HEK293T (cell line): Measurements from ENCODE around the gene KLC1.

ENCODE experiments used
- CTCF ChIA-PET: fragments of 350-600 bp; formaldehyde crosslinking; extraction: SDS; loops from one replicate; lab custom pipeline; 2021; ENCODE audit warnings: antibody characterized with exemption, inconsistent platforms; lab: Yijun Ruan, JAX
- POLR2A ChIA-PET: fragments of 350-600 bp; formaldehyde crosslinking; extraction: SDS; loops from one replicate; lab custom pipeline; 2020; ENCODE audit warnings: antibody characterized with exemption, inconsistent platforms; lab: Yijun Ruan, JAX
- DNase-seq: peaks from one replicate; pipeline ENCODE4 v3.0.0; 2012; ENCODE audit warnings: mixed read lengths; ENCODE audit errors: extremely low spot score
- ARNT ChIP-seq: fragments of 450-650 bp; IDR thresholded peaks from 2 replicates; pipeline ENCODE4 v1.6.1; 2017; ENCODE audit warnings: mild to moderate bottlenecking
- BHLHE40 ChIP-seq: fragments of 450-650 bp; IDR thresholded peaks from 2 replicates; pipeline ENCODE4 v1.6.1; 2016; ENCODE audit warnings: mild to moderate bottlenecking, moderate library complexity, borderline replicate concordance
- CTBP1 ChIP-seq: fragments of 450-650 bp; IDR thresholded peaks from 2 replicates; pipeline ENCODE4 v1.6.1; 2016; ENCODE audit warnings: borderline replicate concordance
- ELF4 ChIP-seq: fragments of 450-650 bp; IDR thresholded peaks from 2 replicates; pipeline ENCODE4 v1.6.1; 2017; ENCODE audit warnings: antibody characterized with exemption
- FOXA1 ChIP-seq: fragments of 450-650 bp; IDR thresholded peaks from 2 replicates; pipeline ENCODE4 v1.6.1; 2016; ENCODE audit warnings: mild to moderate bottlenecking
- FOXK2 ChIP-seq: fragments of 450-650 bp; IDR thresholded peaks from 2 replicates; pipeline ENCODE4 v1.6.1; 2016; ENCODE audit warnings: mild to moderate bottlenecking
- FOXM1 ChIP-seq: fragments of 450-650 bp; IDR thresholded peaks from 2 replicates; pipeline ENCODE4 v1.6.1; 2017; ENCODE audit warnings: mild to moderate bottlenecking, borderline replicate concordance
- HDGF ChIP-seq: fragments of 450-650 bp; IDR thresholded peaks from 2 replicates; pipeline ENCODE4 v1.6.1; 2017; ENCODE audit warnings: antibody characterized with exemption, borderline replicate concordance
- L3MBTL2 ChIP-seq: fragments of 450-650 bp; conservative IDR thresholded peaks from 2 replicates; pipeline ENCODE4 v1.6.1; 2016; ENCODE audit warnings: mild to moderate bottlenecking
- LEF1 ChIP-seq: fragments of 450-650 bp; IDR thresholded peaks from 2 replicates; pipeline ENCODE4 v1.6.1; 2017; ENCODE audit warnings: mild to moderate bottlenecking, borderline replicate concordance
- NFRKB ChIP-seq: fragments of 450-650 bp; IDR thresholded peaks from 2 replicates; pipeline ENCODE4 v1.6.1; 2016; ENCODE audit warnings: mild to moderate bottlenecking, moderate library complexity
- PKNOX1 ChIP-seq: fragments of 450-650 bp; IDR thresholded peaks from 2 replicates; pipeline ENCODE4 v1.6.1; 2016
- SP1 ChIP-seq: fragments of 450-650 bp; IDR thresholded peaks from 2 replicates; pipeline ENCODE4 v1.6.1; 2017
- SUZ12 ChIP-seq: fragments of 450-650 bp; IDR thresholded peaks from 2 replicates; pipeline ENCODE4 v1.6.1; 2016; ENCODE audit warnings: mild to moderate bottlenecking
- TARDBP ChIP-seq: fragments of 450-650 bp; IDR thresholded peaks from 2 replicates; pipeline ENCODE4 v1.6.1; 2016
- ZNF384 ChIP-seq: fragments of 450-650 bp; IDR thresholded peaks from 2 replicates; pipeline ENCODE4 v1.6.1; 2016

The KLC1 gene

GRCh38 chr14:103723748-103724081 lies 94.7 kb downstream of the KLC1 start:
- CTCF ChIA-PET = no interaction called here
- DNase-seq = no peak
- TF ChIP-seq LEF1 = no peak
- TF ChIP-seq ZNF384 = no peak
- no peak for TF ChIP-seq HDGF
- no peak for TF ChIP-seq NFRKB
- TF ChIP-seq FOXA1 = no peak
- no peak for TF ChIP-seq TARDBP
- no peak for TF ChIP-seq CTBP1
- TF ChIP-seq ARNT = no peak
- POLR2A ChIA-PET = no interaction called here

- DNase-seq = no peak
- POLR2A ChIA-PET = interaction anchor here (1.3 kb wide), 1 partner anchor 9 kb away, joined by 4 read pairs; the partner anchor contains the start of genes XRCC3 and ZFYVE21
- no peak for TF ChIP-seq LEF1
- TF ChIP-seq FOXA1 = no peak
- TF ChIP-seq FOXK2 = no peak
- TF ChIP-seq SP1 = no peak
- TF ChIP-seq CTBP1 = no peak
- no peak for TF ChIP-seq ARNT
- TF ChIP-seq NFRKB = no peak
- no peak for TF ChIP-seq TARDBP
- no peak for TF ChIP-seq HDGF
- TF ChIP-seq ZNF384 = no peak
- no peak for TF ChIP-seq ELF4
- no peak for TF ChIP-seq FOXM1
- TF ChIP-seq BHLHE40 = no peak
- no peak for TF ChIP-seq PKNOX1
- no peak for TF ChIP-seq L3MBTL2
- no peak for TF ChIP-seq SUZ12
- CTCF ChIA-PET = no interaction called here
Observed at GRCh38 chr14:103724116-103724515, 95.1 kb downstream of the KLC1 start.

GRCh38 chr14:103725001-103725682 lies 96.1 kb downstream of the KLC1 start:
- no peak for DNase-seq
- ChIA-PET CTCF (interaction anchor here (0.7 kb wide), 1 partner anchor 33 kb away, joined by 3 read pairs; no protein-coding TSS in a partner anchor), POLR2A (interaction anchor here (1.3 kb wide), 1 partner anchor 10 kb away, joined by 4 read pairs; the partner anchor contains the start of genes XRCC3 and ZFYVE21)
- TF ChIP-seq HDGF (no peak), L3MBTL2 (no peak)

- ChIA-PET CTCF (interaction anchor here (0.7 kb wide), 1 partner anchor 33 kb away, joined by 3 read pairs; no protein-coding TSS in a partner anchor), POLR2A (interaction anchor here (0.6 to 1.3 kb wide), 1 partner anchor 10 kb away, joined by 4 read pairs; the partner anchor contains the start of genes XRCC3 and ZFYVE21)
- DNase-seq = no peak
- TF ChIP-seq NFRKB (no peak), PKNOX1 (no peak), FOXA1 (no peak), SP1 (no peak), CTBP1 (no peak)
Observed at GRCh38 chr14:103725739-103726395, 96.9 kb downstream of the KLC1 start.

DNA sequence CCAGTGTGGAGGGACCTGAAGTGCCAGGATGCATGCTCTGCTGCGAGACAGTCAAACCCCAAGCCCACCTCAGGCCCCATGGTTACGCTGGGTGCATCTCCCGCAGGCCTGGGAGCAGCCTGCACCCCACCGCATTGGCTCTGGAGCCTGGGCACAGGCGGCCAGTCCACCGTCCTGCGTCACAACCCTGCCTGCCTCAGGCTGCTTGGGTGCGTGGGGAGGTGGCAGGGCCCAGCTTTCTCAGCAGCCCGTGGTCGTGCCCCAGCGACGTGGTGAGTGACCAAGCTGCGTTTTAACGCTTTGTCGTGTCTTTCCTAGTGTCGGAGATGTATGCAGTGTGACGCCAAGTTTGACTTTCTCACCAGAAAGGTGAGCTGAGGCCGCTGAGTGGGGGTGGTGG lies 97.5 kb downstream of the KLC1 start:
- DNase-seq = no peak
- POLR2A ChIA-PET = interaction anchor here (0.6 kb wide), 1 partner anchor 11 kb away, joined by 4 read pairs; the partner anchor contains the start of genes XRCC3 and ZFYVE21
- TF ChIP-seq SUZ12 = no peak
- TF ChIP-seq HDGF = no peak
- no peak for TF ChIP-seq LEF1
- no peak for TF ChIP-seq SP1
- no peak for TF ChIP-seq FOXK2
- TF ChIP-seq TARDBP = no peak
- TF ChIP-seq ELF4 = no peak
- TF ChIP-seq CTBP1 = no peak
- no peak for TF ChIP-seq ARNT
- CTCF ChIA-PET = no interaction called here

DNA sequence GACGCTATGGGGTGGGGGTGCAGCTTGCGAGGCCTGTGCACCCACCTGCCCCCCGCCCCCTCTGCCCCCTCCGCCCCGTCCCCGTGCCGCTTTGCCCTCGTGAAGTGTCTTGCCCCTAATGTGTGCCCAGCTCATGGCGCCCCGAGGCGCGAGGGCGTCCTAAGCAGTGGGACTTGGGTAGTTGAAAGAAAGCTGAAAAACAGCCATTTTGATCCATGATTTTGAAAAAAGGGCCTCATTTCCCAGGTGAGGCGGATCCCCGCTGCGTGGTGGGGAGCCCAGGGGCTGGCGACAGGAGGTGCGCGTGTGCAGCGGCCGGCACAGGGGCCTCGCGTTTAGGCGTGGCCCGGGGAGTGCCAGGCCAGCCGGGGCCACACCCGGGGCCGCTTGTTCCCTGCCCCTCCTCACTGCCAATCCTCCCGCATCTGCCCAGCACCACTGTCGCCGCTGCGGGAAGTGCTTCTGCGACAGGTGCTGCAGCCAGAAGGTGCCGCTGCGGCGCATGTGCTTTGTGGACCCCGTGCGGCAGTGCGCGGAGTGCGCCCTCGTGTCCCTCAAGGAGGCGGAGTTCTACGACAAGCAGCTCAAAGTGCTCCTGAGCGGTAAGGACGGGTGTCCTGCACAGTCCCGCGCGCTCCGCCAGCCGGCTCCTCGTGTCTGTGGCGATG lies 98.4 kb downstream of the KLC1 start:
- POLR2A ChIA-PET = no interaction called here
- CTCF ChIA-PET = interaction anchor here (1.3 kb wide), 1 partner anchor 209 kb away, joined by 3 read pairs; no protein-coding TSS in a partner anchor
- DNase-seq = no peak
- TF ChIP-seq FOXK2 = no peak
- no peak for TF ChIP-seq FOXA1
- no peak for TF ChIP-seq LEF1
- TF ChIP-seq NFRKB = no peak
- no peak for TF ChIP-seq CTBP1
- no peak for TF ChIP-seq L3MBTL2
- no peak for TF ChIP-seq ZNF384
- TF ChIP-seq BHLHE40 = no peak
- TF ChIP-seq SP1 = no peak
